Hepatocyte (in vitro differentiated cells): ENCODE measurements around the gene FAF2. TPM values are rescaled to one million over a fixed set of nuclear protein-coding genes. Genes with fewer than 3 reads are reported as not detected.

Experiments
- DNase-seq: peaks from one replicate; pipeline ENCODE4 v3.0.0-alpha.2; 2016; ENCODE audit warnings: low spot score
- H2AFZ ChIP-seq: fragments of 200-600 bp; sonication (generic); 2 replicates; pipeline ENCODE4 v1.6.0; 2016; ENCODE audit warnings: antibody characterized with exemption, mild to moderate bottlenecking
- H3K27ac ChIP-seq: fragments of 200-600 bp; sonication (generic); 2 replicates; pipeline ENCODE4 v1.5.1; 2016; ENCODE audit warnings: mild to moderate bottlenecking
- H3K27me3 ChIP-seq: fragments of 200-600 bp; sonication (generic); 2 replicates; pipeline ENCODE4 v1.6.1; 2016
- H3K36me3 ChIP-seq: fragments of 200-600 bp; sonication (generic); replicated peaks from 2 replicates; pipeline ENCODE4 v1.5.1; 2016; ENCODE audit warnings: low read depth; ENCODE audit not compliant: insufficient read depth
- H3K4me1 ChIP-seq: fragments of 200-600 bp; sonication (generic); 2 replicates; pipeline ENCODE4 v1.5.1; 2016; ENCODE audit warnings: mild to moderate bottlenecking, moderate library complexity; ENCODE audit not compliant: insufficient read depth
- H3K4me2 ChIP-seq: fragments of 200-600 bp; sonication (generic); 2 replicates; pipeline ENCODE4 v1.6.0; 2016
- H3K4me3 ChIP-seq: fragments of 200-600 bp; sonication (generic); 2 replicates; pipeline ENCODE4 v1.5.1; 2016; ENCODE audit warnings: mild to moderate bottlenecking
- H3K79me2 ChIP-seq: fragments of 200-600 bp; sonication (generic); 2 replicates; pipeline ENCODE4 v1.6.0; 2017; ENCODE audit warnings: mild to moderate bottlenecking
- H3K9me2 ChIP-seq: fragments of 200-600 bp; sonication (generic); replicated peaks from 2 replicates; pipeline ENCODE4 v1.6.0; 2017; ENCODE audit warnings: mild to moderate bottlenecking; ENCODE audit not compliant: insufficient read depth
- H3K9me3 ChIP-seq: fragments of 200-600 bp; sonication (generic); 2 replicates; pipeline ENCODE4 v1.5.1; 2016; ENCODE audit warnings: low read depth, mild to moderate bottlenecking
- H4K20me1 ChIP-seq: fragments of 200-600 bp; sonication (generic); 2 replicates; pipeline ENCODE4 v1.6.0; 2016; ENCODE audit warnings: mild to moderate bottlenecking; ENCODE audit not compliant: insufficient read depth, poor library complexity, severe bottlenecking
- EZH2 ChIP-seq: fragments of 200-600 bp; sonication (generic); IDR thresholded peaks from 2 replicates; pipeline ENCODE4 v1.6.1; 2016; ENCODE audit warnings: antibody characterized with exemption, mild to moderate bottlenecking, borderline replicate concordance
- EZH2phosphoT487 ChIP-seq: fragments of 200-600 bp; sonication (generic); IDR thresholded peaks from one replicate; pipeline ENCODE4 v1.6.1; 2018; ENCODE audit warnings: antibody characterized with exemption, mild to moderate bottlenecking, low read depth, moderate library complexity; ENCODE audit not compliant: unreplicated experiment, severe bottlenecking
- WGBS: methylation state at CpG from one replicate; pipeline ENCODE4 v1.1.6; 2016; ENCODE audit warnings: low lambda C conversion rate; ENCODE audit errors: missing lambda C conversion rate; 5-methylcytosine and 5-hydroxymethylcytosine counted together
- polyA plus RNA-seq: library from polyadenylated mRNA; unstranded; fragments of >200 nt; fragmentation: Nextera tagmentation; extraction: Ambion mirVana; gene quantifications from 2 replicates; pipeline ENCODE4 v1.2.1, GENCODE V29; 2016
- total RNA-seq: library from RNA; depleted of rRNA; stranded (reverse); fragments of >200 nt; gene quantifications from 2 replicates; pipeline ENCODE4 v1.2.3, GENCODE V29; 2014
- TF ChIP-seq, protein P1 (sequence below): fragments of 200-600 bp; sonication (generic); IDR thresholded peaks from 2 replicates; pipeline ENCODE4 v1.5.1; 2016; ENCODE audit warnings: antibody characterized with exemption, mild to moderate bottlenecking; ENCODE audit not compliant: poor library complexity

The FAF2 gene
- total and polyA plus RNA-seq, 2 experiments from 2014 or later = 47.3 to 63.1 TPM

DNA sequence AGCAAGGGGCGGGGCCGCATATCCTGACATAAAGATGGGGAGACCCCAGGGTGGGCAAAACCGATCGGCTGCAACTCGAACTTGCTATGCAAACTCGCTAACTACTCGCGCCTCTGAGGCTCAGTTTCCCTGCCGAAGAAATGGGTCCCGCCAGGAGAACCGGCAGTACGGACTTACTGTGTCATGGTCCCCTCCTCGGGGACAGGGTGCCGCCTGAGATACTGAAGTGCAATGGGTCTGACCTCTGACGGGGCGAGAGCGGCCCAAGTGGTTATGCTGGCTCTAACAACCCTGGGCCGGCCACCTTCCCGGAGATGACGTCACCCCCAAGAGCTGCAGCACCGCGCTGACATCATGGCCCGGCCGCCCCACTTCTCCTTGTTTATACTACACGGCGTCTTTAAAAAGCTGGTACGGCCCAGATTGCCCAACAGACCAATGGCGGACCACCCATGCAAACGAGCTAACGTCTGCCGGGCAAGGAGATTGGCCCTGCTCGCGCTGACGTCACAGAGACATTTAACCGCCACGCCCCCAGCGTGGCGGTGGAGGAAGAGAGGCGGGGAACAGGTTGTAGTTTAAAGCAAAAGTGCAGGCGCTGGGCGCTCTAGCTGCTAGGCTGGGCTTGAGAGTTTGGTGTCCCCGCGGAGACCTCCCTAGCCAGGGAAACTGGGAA lies 89.5 kb downstream of the FAF2 start:
- H3K4me1 ChIP-seq = peaks cover 49% of the 10 kb centered on the region

DNA sequence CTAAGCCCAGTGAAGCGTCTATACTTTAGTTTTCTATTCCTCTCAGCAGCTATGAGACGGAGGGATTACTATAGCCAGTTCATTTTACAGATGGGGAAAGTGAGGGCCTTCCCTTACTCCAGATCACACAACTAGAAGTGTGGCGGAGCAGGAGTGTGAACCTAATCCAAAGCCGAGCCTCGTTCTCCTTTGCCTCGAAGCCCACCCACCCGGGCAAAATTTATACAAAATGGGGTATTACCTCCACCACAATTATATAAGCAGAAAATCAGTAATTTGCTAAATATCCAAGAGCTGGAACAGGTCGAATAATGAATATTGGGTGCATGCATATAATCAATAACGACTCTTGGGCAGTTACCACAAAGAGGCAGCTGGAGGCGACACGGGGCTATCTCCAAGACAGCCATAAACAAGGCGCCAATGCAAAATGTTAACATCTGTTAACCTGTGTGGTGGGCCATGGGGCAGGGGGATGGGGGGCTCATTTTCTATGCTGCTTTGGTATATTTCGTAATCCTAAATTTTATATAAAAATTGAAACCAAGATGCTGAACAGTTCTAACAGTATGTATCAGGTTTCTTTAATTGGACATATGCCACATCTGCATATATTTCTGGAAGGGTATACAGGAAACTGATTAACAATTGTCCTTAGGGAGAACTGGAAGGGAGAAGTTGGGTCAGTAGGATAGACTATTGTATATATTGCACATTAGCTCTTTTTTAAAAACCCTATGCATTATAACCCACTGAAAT lies 90.2 kb downstream of the FAF2 start:
- no peak for TF ChIP-seq EZH2phosphoT487
- TF ChIP-seq, protein P1, sequence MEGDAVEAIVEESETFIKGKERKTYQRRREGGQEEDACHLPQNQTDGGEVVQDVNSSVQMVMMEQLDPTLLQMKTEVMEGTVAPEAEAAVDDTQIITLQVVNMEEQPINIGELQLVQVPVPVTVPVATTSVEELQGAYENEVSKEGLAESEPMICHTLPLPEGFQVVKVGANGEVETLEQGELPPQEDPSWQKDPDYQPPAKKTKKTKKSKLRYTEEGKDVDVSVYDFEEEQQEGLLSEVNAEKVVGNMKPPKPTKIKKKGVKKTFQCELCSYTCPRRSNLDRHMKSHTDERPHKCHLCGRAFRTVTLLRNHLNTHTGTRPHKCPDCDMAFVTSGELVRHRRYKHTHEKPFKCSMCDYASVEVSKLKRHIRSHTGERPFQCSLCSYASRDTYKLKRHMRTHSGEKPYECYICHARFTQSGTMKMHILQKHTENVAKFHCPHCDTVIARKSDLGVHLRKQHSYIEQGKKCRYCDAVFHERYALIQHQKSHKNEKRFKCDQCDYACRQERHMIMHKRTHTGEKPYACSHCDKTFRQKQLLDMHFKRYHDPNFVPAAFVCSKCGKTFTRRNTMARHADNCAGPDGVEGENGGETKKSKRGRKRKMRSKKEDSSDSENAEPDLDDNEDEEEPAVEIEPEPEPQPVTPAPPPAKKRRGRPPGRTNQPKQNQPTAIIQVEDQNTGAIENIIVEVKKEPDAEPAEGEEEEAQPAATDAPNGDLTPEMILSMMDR = peak; percentile 20
- no peaks in the 10 kb centered on the region for H3K36me3 ChIP-seq
- peak; percentile 25 for DNase-seq
- H2AFZ ChIP-seq = peak overlapping the region; percentile 30
- H3K4me3 ChIP-seq = no peak overlapping the region
- peaks cover 23% of the 10 kb centered on the region for H4K20me1 ChIP-seq
- no peaks in the 10 kb centered on the region for H3K9me3 ChIP-seq
- no peaks in the 10 kb centered on the region for H3K9me2 ChIP-seq
- H3K4me1 ChIP-seq = peaks cover 44% of the 10 kb centered on the region
- H3K79me2 ChIP-seq = peaks cover 41% of the 10 kb centered on the region
- peak overlapping the region; percentile 75 for H3K4me2 ChIP-seq
- H3K27me3 ChIP-seq = no peaks in the 10 kb centered on the region
- H3K27ac ChIP-seq = peak overlapping the region; percentile 85
- 27% methylated on average over 13 of the region's 13 CpGs for WGBS

More for the DNA sequence above, 89.5 kb downstream of the FAF2 start:
- H3K9me2 ChIP-seq = no peaks in the 10 kb centered on the region
- TF ChIP-seq EZH2 (no peak), EZH2phosphoT487 (no peak)
- TF ChIP-seq, protein P1 = no peak
- DNase-seq = peak; percentile 100
- under 1% methylated on average over 43 of the region's 43 CpGs for WGBS
- peak overlapping the region; percentile 96 for H3K27ac ChIP-seq
- peak overlapping the region; percentile 62 for H2AFZ ChIP-seq
- H4K20me1 ChIP-seq = peaks cover 30% of the 10 kb centered on the region
- peaks cover 47% of the 10 kb centered on the region for H3K79me2 ChIP-seq
- no peaks in the 10 kb centered on the region for H3K9me3 ChIP-seq
- H3K27me3 ChIP-seq = no peaks in the 10 kb centered on the region
- peak overlapping the region; percentile 75 for H3K4me2 ChIP-seq
- H3K4me3 ChIP-seq = peak overlapping the region; percentile 42
- no peaks in the 10 kb centered on the region for H3K36me3 ChIP-seq

DNA sequence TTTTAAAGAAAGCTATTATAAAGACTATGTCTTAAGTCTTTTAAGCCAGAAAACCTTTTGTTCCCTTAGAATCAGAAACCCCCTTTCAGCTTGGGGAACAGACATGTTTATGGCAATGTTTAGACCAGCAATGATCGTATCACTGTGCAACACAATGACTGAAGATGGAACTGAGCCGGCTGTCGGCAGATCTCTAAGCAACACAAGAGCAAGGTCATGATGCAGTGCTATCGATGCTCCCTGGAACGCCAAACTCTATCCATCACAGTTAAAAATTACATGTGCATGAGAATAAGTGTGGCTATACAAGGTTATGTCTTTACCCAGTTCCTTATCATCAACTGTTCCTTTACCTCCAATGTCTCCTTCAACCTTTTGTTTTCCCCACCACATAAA lies 90.8 kb downstream of the FAF2 start:
- no peak for TF ChIP-seq EZH2
- no peak for TF ChIP-seq EZH2phosphoT487
- TF ChIP-seq, protein P1 = no peak
- Histone ChIP-seq H3K4me2 (no peak overlapping the region), H3K27me3 (no peaks in the 10 kb centered on the region), H4K20me1 (peaks cover 17% of the 10 kb centered on the region), H2AFZ (no peak overlapping the region), H3K4me3 (no peak overlapping the region), H3K27ac (peak overlapping the region; percentile 85), H3K4me1 (peaks cover 43% of the 10 kb centered on the region), H3K9me3 (no peaks in the 10 kb centered on the region), H3K79me2 (peaks cover 35% of the 10 kb centered on the region), H3K9me2 (no peaks in the 10 kb centered on the region), H3K36me3 (no peaks in the 10 kb centered on the region)
- DNase-seq = no peak
- 85% methylated on average over 5 of the region's 5 CpGs for WGBS
